ENCODE data around the gene SENP3. TPM values are rescaled to one million over a fixed set of nuclear protein-coding genes. Genes with fewer than 3 reads are reported as not detected.

Gene SENP3
- total and polyA plus RNA-seq, 8 donors, result 22.0 to 78.6 (median 51.5) TPM

- Histone ChIP-seq H3K27me3 (no peaks in the 10 kb centered on the region), H3K27ac (no peak overlapping the region), H3K4me3 (no peak overlapping the region), H3K36me3 (no peaks in the 10 kb centered on the region), H3K4me1 (peaks cover 12 to 21% (median 18%) of the 10 kb centered on the region in 4 donors), H3K9me3 (no peaks in the 10 kb centered on the region)
- intact Hi-C loops (cut with DNase I; ENCODE audit: low total_unique reads), result no loop called here
- WGBS, 5 donors, result 61 to 77% (median 68%) methylated on average over 6 of the region's 6 CpGs
- TF ChIP-seq POLR2AphosphoS5 (IDR thresholded peaks at IDR 0.05) (no peak), CTCF (IDR thresholded peaks at IDR 0.05) (no peak), POLR2A (IDR thresholded peaks at IDR 0.05) (no peak), EP300 (IDR thresholded peaks at IDR 0.05) (no peak)
- DNase-seq, result no peak
Observed at GRCh38 chr17:7544911-7545310, 16.8 kb upstream of the SENP3 start.

- Histone ChIP-seq H3K27ac (peak within 1 kb of the TSS; percentile 71 to 96 (median 89)), H3K4me1 (peaks cover 13 to 52% (median 24%) of the 10 kb centered on the region in 4 donors), H3K9me3 (no peaks in the 10 kb centered on the region), H3K36me3 (peaks cover 0 to 12% (median 9%) of the 10 kb centered on the region in 4 donors), H3K4me3 (peak within 1 kb of the TSS; percentile 59 to 68 (median 64)), H3K27me3 (no peaks in the 10 kb centered on the region)
- TF ChIP-seq CTCF (IDR thresholded peaks at IDR 0.05) (peak in 2 of 7 experiments; percentile 11 to 12), POLR2A (IDR thresholded peaks at IDR 0.05) (no peak), EP300 (IDR thresholded peaks at IDR 0.05) (no peak), POLR2AphosphoS5 (IDR thresholded peaks at IDR 0.05) (peak in 2 of 3 donors; percentile 34 to 47)
- WGBS, 5 donors, result 0 to 3% (median 1%) methylated on average over 9 to 58 of the region's 65 CpGs
- DNase-seq, result peak; percentile 55 to 84
- intact Hi-C loops (cut with DNase I; ENCODE audit: low total_unique reads), result no loop called here
Observed at GRCh38 chr17:7548585-7549400, 12.9 kb upstream of the SENP3 start, which contains the start of gene TNFSF12. TNFSF12 (plus strand) TSS chr17:7549058; CDS start chr17:7549154, 96 bp downstream.

- WGBS, 5 donors, result 14 to 25% (median 17%) methylated on average over 19 to 20 of the region's 20 CpGs
- intact Hi-C loops (cut with DNase I; ENCODE audit: low total_unique reads), result loop anchor here (5.0 kb wide), 1 partner anchor 37 kb away; no protein-coding TSS in a partner anchor
- peak overlapping the region; percentile 71 to 96 (median 89) for H3K27ac ChIP-seq
- no peak for TF ChIP-seq POLR2A (IDR thresholded peaks at IDR 0.05)
- no peak for TF ChIP-seq CTCF (IDR thresholded peaks at IDR 0.05)
- no peak for TF ChIP-seq POLR2AphosphoS5 (IDR thresholded peaks at IDR 0.05)
- TF ChIP-seq EP300 (IDR thresholded peaks at IDR 0.05), result no peak
- H3K4me3 ChIP-seq, result peak overlapping the region; percentile 59 to 68 (median 64)
- H3K36me3 ChIP-seq, result peaks cover 0 to 15% (median 9%) of the 10 kb centered on the region in 4 donors
- DNase-seq, result peak; percentile 33 to 77
- H3K27me3 ChIP-seq, result no peaks in the 10 kb centered on the region
- no peaks in the 10 kb centered on the region for H3K9me3 ChIP-seq
- peaks cover 13 to 53% (median 24%) of the 10 kb centered on the region in 4 donors for H3K4me1 ChIP-seq
Observed at GRCh38 chr17:7549401-7550055, 12.2 kb upstream of the SENP3 start.

- Histone ChIP-seq H3K27me3 (no peaks in the 10 kb centered on the region), H3K4me1 (peaks cover 13 to 53% (median 24%) of the 10 kb centered on the region in 4 donors), H3K36me3 (peaks cover 0 to 15% (median 10%) of the 10 kb centered on the region in 4 donors), H3K4me3 (peak overlapping the region in 1 of 4 donors; percentile 59), H3K27ac (peak overlapping the region in 4 of 5 donors; percentile 82 to 96 (median 90)), H3K9me3 (no peaks in the 10 kb centered on the region)
- TF ChIP-seq POLR2A (IDR thresholded peaks at IDR 0.05) (no peak), POLR2AphosphoS5 (IDR thresholded peaks at IDR 0.05) (no peak), EP300 (IDR thresholded peaks at IDR 0.05) (no peak), CTCF (IDR thresholded peaks at IDR 0.05) (no peak)
- DNase-seq, result no peak
- intact Hi-C loops (cut with DNase I; ENCODE audit: low total_unique reads), result loop anchor here (5.0 kb wide), 1 partner anchor 38 kb away; no protein-coding TSS in a partner anchor
- 48 to 71% (median 64%) methylated on average over 5 to 6 of the region's 6 CpGs for WGBS, 5 donors
Observed at GRCh38 chr17:7550344-7550743, 11.4 kb upstream of the SENP3 start.
